Fibroblast of lung (primary cell): ENCODE measurements around the gene CCDC192. TPM values are rescaled to one million over a fixed set of nuclear protein-coding genes. Genes with fewer than 3 reads are reported as not detected.

Experiments
- DNase-seq, 2 donors: peaks; one replicate each; pipeline versions ENCODE4 v3.0.0 to v3.0.0-alpha.2; 2010; ENCODE audit warnings: low read depth in 2 of 2
- H2AFZ ChIP-seq: 2 replicates; pipeline ENCODE4 v1.5.1; 2012; ENCODE audit warnings: low read length, control low read depth, inconsistent platforms
- H3K27ac ChIP-seq: 2 replicates; pipeline ENCODE4 v1.5.1; 2011; ENCODE audit warnings: low read length, control low read depth; ENCODE audit not compliant: insufficient read depth
- H3K27me3 ChIP-seq: 2 replicates; pipeline ENCODE4 v1.5.1; 2011; ENCODE audit warnings: mild to moderate bottlenecking, low read length; ENCODE audit not compliant: control insufficient read depth, insufficient read depth
- H3K36me3 ChIP-seq: 2 replicates; pipeline ENCODE4 v1.5.1; 2011; ENCODE audit warnings: low read length; ENCODE audit not compliant: control insufficient read depth, insufficient read depth
- H3K4me1 ChIP-seq: 2 replicates; pipeline ENCODE4 v1.5.1; 2011; ENCODE audit warnings: low read length; ENCODE audit not compliant: control insufficient read depth, insufficient read depth; ENCODE audit errors: extremely low read depth
- H3K4me2 ChIP-seq: 2 replicates; pipeline ENCODE4 v1.5.1; 2011; ENCODE audit warnings: low read length, control low read depth; ENCODE audit not compliant: insufficient read depth; ENCODE audit errors: extremely low read depth
- H3K4me3 ChIP-seq, 4 experiments: fragments of 200-600 bp in 1 of 4; sonication (generic) in 1 of 4; replicated peaks in 1 of 4; 2 replicates each; pipeline ENCODE4 v1.5.1; 2011 to 2016; ENCODE audit warnings: low read length in 4 of 4, low read depth in 3 of 4, mild to moderate bottlenecking in 3 of 4, control low read depth in 2 of 4, inconsistent platforms in 1 of 4, mixed read lengths in 1 of 4; ENCODE audit not compliant: insufficient read depth in 1 of 4; ENCODE audit errors: control extremely low read depth in 1 of 4
- H3K79me2 ChIP-seq: 2 replicates; pipeline ENCODE4 v1.5.1; 2012; ENCODE audit warnings: mild to moderate bottlenecking, low read length, inconsistent platforms; ENCODE audit not compliant: control insufficient read depth, insufficient read depth
- H3K9ac ChIP-seq: 2 replicates; pipeline ENCODE4 v1.5.1; 2011; ENCODE audit warnings: mild to moderate bottlenecking, low read length, control low read depth; ENCODE audit not compliant: insufficient read depth
- H3K9me3 ChIP-seq: 2 replicates; pipeline ENCODE4 v1.5.1; 2012; ENCODE audit warnings: low read depth, low read length; ENCODE audit not compliant: control insufficient read depth, insufficient read depth
- H4K20me1 ChIP-seq: 2 replicates; pipeline ENCODE4 v1.5.1; 2011; ENCODE audit warnings: low read length; ENCODE audit not compliant: control insufficient read depth, insufficient read depth; ENCODE audit errors: extremely low read depth
- CTCF ChIP-seq, 2 donors: IDR thresholded peaks in 1 of 2; conservative IDR thresholded peaks in 1 of 2; 1 replicate in 1 of 2; 2 replicates in 1 of 2; pipeline ENCODE4 v1.5.1; 2011 to 2012; ENCODE audit warnings: low read length in 2 of 2, control low read depth in 1 of 2, inconsistent platforms in 1 of 2, low read depth in 1 of 2, mild to moderate bottlenecking in 1 of 2
- EZH2 ChIP-seq: IDR thresholded peaks from 2 replicates; pipeline ENCODE4 v1.5.1; 2012; ENCODE audit warnings: low read length, control low read depth, mild to moderate bottlenecking; ENCODE audit errors: missing control alignments
- polyA plus RNA-seq, 2 donors: library from polyadenylated mRNA; depleted of rRNA in 1 of 2; stranded (reverse) in 1 of 2; unstranded in 1 of 2; fragments of >200 nt; gene quantifications; 2 replicates each; pipeline ENCODE4 v1.2.1, GENCODE V29; 2011 to 2012; ENCODE audit warnings: missing spikeins in 1 of 2
- total RNA-seq: library from RNA; depleted of rRNA; stranded (reverse); fragments of >200 nt; gene quantifications from 2 replicates; pipeline ENCODE4 v1.2.1, GENCODE V29; 2014

Gene CCDC192
- total and polyA plus RNA-seq, 2 donors (not counting 1 experiment from before 2014, with no cell fraction given) = not detected

GRCh38 chr5:127761869-127762268 is 58.7 kb downstream of the CCDC192 start:
- Histone ChIP-seq H3K9ac (no peak overlapping the region), H2AFZ (no peak overlapping the region), H4K20me1 (no peaks in the 10 kb centered on the region), H3K4me3 (no peak overlapping the region), H3K4me1 (no peaks in the 10 kb centered on the region), H3K36me3 (no peaks in the 10 kb centered on the region), H3K27me3 (no peaks in the 10 kb centered on the region), H3K79me2 (no peaks in the 10 kb centered on the region), H3K9me3 (no peaks in the 10 kb centered on the region), H3K27ac (no peak overlapping the region), H3K4me2 (no peak overlapping the region)
- no peak for DNase-seq
- no peak for TF ChIP-seq CTCF (conservative IDR thresholded peaks at IDR 0.05 in 1 of 2, IDR thresholded peaks at IDR 0.05 in 1 of 2; ENCODE audit: low read depth in 1 of 2, low read length in 2 of 2)
- TF ChIP-seq EZH2 = no peak

DNA sequence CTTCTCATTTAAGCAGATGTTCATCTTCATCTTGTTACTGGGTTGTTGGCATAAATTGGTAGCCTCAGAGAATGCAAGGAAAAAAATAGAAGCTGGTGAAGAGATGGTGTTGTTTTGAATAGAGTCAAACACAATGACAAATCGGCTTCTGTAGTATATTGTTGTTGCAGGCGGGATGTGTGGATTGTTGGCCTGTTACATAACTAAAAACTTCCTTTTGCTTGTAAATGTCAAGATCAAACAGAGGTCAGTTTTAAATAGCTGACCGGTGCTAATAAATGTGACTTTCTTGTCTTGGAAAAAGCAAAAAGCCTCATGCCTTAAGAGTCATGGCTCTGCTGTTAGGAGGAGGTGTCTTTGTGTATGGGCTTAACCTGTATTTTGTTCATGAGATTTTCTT is 59.2 kb downstream of the CCDC192 start:
- Histone ChIP-seq H3K9ac (no peak overlapping the region), H3K4me3 (no peak overlapping the region), H3K27ac (no peak overlapping the region), H3K27me3 (no peaks in the 10 kb centered on the region), H3K4me2 (no peak overlapping the region), H3K79me2 (no peaks in the 10 kb centered on the region), H3K9me3 (no peaks in the 10 kb centered on the region), H3K36me3 (no peaks in the 10 kb centered on the region), H3K4me1 (no peaks in the 10 kb centered on the region), H4K20me1 (no peaks in the 10 kb centered on the region), H2AFZ (no peak overlapping the region)
- TF ChIP-seq EZH2 (no peak), CTCF (conservative IDR thresholded peaks at IDR 0.05 in 1 of 2, IDR thresholded peaks at IDR 0.05 in 1 of 2; ENCODE audit: low read depth in 1 of 2, low read length in 2 of 2) (no peak)
- DNase-seq = no peak

DNA sequence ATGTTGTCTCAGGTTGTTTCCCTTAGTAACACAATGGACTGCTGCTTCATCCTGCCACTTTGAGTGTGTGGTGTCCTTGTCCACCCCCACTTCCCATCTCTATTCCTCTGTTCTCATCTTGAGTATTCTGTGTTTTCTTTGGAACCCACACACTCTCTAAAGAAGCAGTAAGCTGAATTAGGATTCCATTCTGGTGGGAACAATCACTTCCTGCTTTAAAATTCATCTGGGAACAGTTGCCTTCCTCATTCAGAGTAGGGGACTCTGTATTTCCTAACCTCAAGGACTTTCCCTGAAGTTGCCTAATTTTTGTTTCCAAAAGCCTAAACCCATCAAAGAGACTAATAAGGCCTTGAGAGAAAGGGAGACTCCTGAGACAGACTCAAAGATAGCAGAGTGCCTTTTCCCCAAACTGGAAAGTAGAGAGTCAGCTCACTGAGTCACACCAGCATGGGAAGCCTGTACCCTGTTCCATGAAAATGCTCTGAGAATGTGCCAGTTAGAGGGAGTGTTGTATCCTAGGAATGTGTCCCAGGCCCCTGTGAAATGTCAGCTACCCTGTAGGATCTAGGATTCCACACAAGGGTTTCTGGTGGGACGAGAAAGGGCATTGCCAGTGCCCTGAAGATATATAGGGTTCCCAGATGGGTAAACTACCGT is 63.6 kb downstream of the CCDC192 start:
- no peaks in the 10 kb centered on the region for H4K20me1 ChIP-seq
- no peak overlapping the region for H3K4me2 ChIP-seq
- H3K79me2 ChIP-seq = no peaks in the 10 kb centered on the region
- H3K9ac ChIP-seq = no peak overlapping the region
- H3K9me3 ChIP-seq = no peaks in the 10 kb centered on the region
- H2AFZ ChIP-seq = no peak overlapping the region
- no peaks in the 10 kb centered on the region for H3K36me3 ChIP-seq
- TF ChIP-seq EZH2 (no peak), CTCF (conservative IDR thresholded peaks at IDR 0.05 in 1 of 2, IDR thresholded peaks at IDR 0.05 in 1 of 2; ENCODE audit: low read depth in 1 of 2, low read length in 2 of 2) (no peak)
- no peaks in the 10 kb centered on the region for H3K4me1 ChIP-seq
- H3K27ac ChIP-seq = no peak overlapping the region
- no peak overlapping the region for H3K4me3 ChIP-seq
- DNase-seq = peak in 1 of 2 donors; percentile 61
- no peaks in the 10 kb centered on the region for H3K27me3 ChIP-seq
